Fibroblast of villous mesenchyme (primary cell): ENCODE results near the gene EMP3. TPM values are rescaled to one million over a fixed set of nuclear protein-coding genes. Genes with fewer than 3 reads are reported as not detected.
"Not testable (repeated sequence)": the region's sequence is repeated elsewhere in the genome, so short reads cannot be mapped to it uniquely, and the experiment has no call there.

Source experiments
- DNase-seq: peaks from one replicate; pipeline ENCODE4 v3.0.0-alpha.2; 2010; ENCODE audit warnings: low read depth
- H3K4me3 ChIP-seq: 2 replicates; pipeline ENCODE4 v1.5.1; 2011; ENCODE audit warnings: low read depth, mild to moderate bottlenecking, low read length
- total RNA-seq: library from RNA; depleted of rRNA; stranded (reverse); fragments of >200 nt; gene quantifications from 2 replicates; pipeline ENCODE4 v1.2.3, GENCODE V29; 2012
- TF ChIP-seq, protein P1 (sequence below): IDR thresholded peaks from 2 replicates; pipeline ENCODE4 v1.5.1; 2012; ENCODE audit warnings: low read depth, mild to moderate bottlenecking, low read length; ENCODE audit not compliant: insufficient read depth

The EMP3 gene
- total RNA-seq, 1 donor, result 92.4 TPM

- DNase-seq, result no peak
- no peak overlapping the region for H3K4me3 ChIP-seq
- TF ChIP-seq, protein P1, sequence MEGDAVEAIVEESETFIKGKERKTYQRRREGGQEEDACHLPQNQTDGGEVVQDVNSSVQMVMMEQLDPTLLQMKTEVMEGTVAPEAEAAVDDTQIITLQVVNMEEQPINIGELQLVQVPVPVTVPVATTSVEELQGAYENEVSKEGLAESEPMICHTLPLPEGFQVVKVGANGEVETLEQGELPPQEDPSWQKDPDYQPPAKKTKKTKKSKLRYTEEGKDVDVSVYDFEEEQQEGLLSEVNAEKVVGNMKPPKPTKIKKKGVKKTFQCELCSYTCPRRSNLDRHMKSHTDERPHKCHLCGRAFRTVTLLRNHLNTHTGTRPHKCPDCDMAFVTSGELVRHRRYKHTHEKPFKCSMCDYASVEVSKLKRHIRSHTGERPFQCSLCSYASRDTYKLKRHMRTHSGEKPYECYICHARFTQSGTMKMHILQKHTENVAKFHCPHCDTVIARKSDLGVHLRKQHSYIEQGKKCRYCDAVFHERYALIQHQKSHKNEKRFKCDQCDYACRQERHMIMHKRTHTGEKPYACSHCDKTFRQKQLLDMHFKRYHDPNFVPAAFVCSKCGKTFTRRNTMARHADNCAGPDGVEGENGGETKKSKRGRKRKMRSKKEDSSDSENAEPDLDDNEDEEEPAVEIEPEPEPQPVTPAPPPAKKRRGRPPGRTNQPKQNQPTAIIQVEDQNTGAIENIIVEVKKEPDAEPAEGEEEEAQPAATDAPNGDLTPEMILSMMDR, result no peak
These were observed 9.6 kb upstream of the EMP3 start for GRCh38 chr19:48315712-48316111.

- not testable (repeated sequence) for H3K4me3 ChIP-seq, DNase-seq
These were observed 7.7 kb upstream of the EMP3 start for GRCh38 chr19:48317708-48317960.

- no peak overlapping the region for H3K4me3 ChIP-seq
- TF ChIP-seq, protein P1, result no peak
- no peak for DNase-seq
These were observed 6.9 kb upstream of the EMP3 start for GRCh38 chr19:48318286-48318987.

DNA sequence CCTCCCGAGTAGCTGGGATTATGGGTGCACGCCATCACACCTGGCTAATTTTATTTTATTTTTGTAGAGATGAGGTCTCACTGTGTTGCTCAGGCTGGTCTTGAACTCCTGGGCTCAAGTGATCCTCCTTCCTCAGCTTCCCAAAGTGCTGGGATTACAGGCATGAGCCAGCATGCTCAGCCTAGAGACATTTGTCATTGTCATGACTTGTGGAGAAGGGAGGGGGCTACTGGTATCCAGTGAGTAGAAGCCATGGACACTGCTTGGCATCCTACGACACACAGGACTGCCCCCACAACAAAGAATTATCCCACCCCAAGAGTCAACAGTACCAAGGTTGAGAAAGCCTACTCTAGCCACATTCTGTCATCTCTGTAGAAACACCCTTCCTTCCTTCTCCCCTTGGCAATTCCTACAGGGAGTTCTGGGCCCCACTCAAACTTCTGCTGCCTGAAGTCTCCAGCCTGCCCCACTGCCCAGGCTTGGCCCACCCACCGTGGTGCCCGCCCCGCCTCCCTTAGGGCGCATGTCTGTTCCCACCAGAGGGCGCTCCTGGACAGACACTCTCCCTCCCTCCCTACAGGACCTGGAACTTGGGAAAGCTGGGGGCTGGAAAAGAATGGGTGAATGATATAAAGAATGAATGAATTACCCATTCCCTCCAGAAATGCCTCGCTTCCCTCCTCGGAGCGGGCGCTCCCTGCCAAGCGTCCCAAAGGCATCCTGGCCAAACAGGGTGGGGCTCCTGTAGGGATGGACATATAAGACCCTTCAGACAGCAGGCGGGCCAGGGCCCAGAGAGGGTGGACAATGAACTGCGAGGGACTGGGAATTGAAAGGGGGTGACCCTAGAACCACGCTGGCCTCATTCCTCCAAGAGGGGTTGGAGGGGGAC is 5.5 kb upstream of the EMP3 start:
- TF ChIP-seq, protein P1, result peak; percentile 80
- no peak overlapping the region for H3K4me3 ChIP-seq
- DNase-seq, result peak; percentile 84

GRCh38 chr19:48321372-48321621 is 4.1 kb upstream of the EMP3 start:
- DNase-seq, result peak; percentile 93
- H3K4me3 ChIP-seq, result peak overlapping the region; percentile 68
- TF ChIP-seq, protein P1, result no peak

- DNase-seq, result peak; percentile 99
- peak overlapping the region; percentile 68 for H3K4me3 ChIP-seq
- TF ChIP-seq, protein P1, result no peak
These were observed 3.4 kb upstream of the EMP3 start for GRCh38 chr19:48321622-48322591.

DNA sequence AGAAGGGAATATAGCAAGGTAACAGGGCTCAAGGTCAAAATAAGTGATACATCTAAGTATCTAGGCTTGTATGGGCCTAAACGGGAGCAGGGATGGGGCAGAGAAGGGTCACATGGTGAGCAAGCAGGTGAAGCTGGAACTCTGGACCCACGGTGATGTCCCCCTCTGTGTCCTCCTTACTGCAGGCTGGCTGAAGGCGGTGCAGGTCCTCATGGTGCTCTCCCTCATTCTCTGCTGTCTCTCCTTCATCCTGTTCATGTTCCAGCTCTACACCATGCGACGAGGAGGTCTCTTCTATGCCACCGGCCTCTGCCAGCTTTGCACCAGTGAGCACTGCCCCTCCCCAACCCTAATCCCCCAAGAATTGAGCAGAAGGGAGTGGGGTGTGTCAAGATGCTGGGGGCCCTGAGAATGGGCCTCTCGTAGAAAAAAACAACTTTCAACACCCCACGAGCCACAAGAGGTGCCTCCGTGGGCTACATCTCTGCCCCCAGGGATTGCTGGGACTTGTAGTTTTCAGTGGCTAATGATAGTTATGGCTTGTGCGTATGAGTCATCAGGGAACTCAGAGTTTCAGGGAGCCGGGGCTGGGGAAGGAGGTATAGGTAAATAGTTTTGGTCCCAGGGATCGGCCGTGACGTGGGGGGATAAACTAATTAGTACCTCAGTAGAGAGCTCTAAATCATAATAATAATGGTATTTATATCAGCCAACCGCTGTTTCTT is 4.0 kb downstream of the EMP3 start:
- DNase-seq, result peak; percentile 48
- TF ChIP-seq, protein P1, result no peak

More for the DNA sequence above, 4.0 kb downstream of the EMP3 start:
- no peak overlapping the region for H3K4me3 ChIP-seq
